GM18502 (cell line): Measurements from ENCODE around the gene TUB.

Experiments used
- ATAC-seq: cut with Tn5 transposase; IDR thresholded peaks from one replicate; pipeline ENCODE4 v1.9.1; 2021; ENCODE audit warnings: mild to moderate bottlenecking; ENCODE audit not compliant: unreplicated experiment, poor library complexity

TUB gene

GRCh38 chr11:8043756-8044155 is 37.3 kb upstream of the TUB start:
- no peak for ATAC-seq

- no peak for ATAC-seq
These were observed 35.2 kb upstream of the TUB start for GRCh38 chr11:8045839-8046238.

GRCh38 chr11:8047382-8047781 is 33.6 kb upstream of the TUB start:
- ATAC-seq, result no peak

- no peak for ATAC-seq
These were observed 31.9 kb upstream of the TUB start for GRCh38 chr11:8049084-8049483.

GRCh38 chr11:8055091-8055835 is 25.7 kb upstream of the TUB start:
- ATAC-seq, result no peak

- no peak for ATAC-seq
These were observed 25.0 kb upstream of the TUB start for GRCh38 chr11:8055836-8056526.

GRCh38 chr11:8056810-8057463 is 24.1 kb upstream of the TUB start:
- ATAC-seq, result no peak

- no peak for ATAC-seq
These were observed 22.8 kb upstream of the TUB start for GRCh38 chr11:8058216-8058615.

- ATAC-seq, result no peak
These were observed 22.0 kb upstream of the TUB start for GRCh38 chr11:8059030-8059429.

GRCh38 chr11:8059571-8060011 is 21.4 kb upstream of the TUB start:
- ATAC-seq, result no peak

- ATAC-seq, result no peak
These were observed 20.8 kb upstream of the TUB start for GRCh38 chr11:8060146-8060719.

- no peak for ATAC-seq
These were observed 20.0 kb upstream of the TUB start for GRCh38 chr11:8060801-8061554.

- no peak for ATAC-seq
These were observed 19.2 kb upstream of the TUB start for GRCh38 chr11:8061555-8062428.

- no peak for ATAC-seq
These were observed 18.2 kb upstream of the TUB start for GRCh38 chr11:8062781-8063257.

GRCh38 chr11:8063324-8063723 is 17.7 kb upstream of the TUB start:
- ATAC-seq, result no peak

- ATAC-seq, result no peak
These were observed 16.0 kb upstream of the TUB start for GRCh38 chr11:8065031-8065430.

- ATAC-seq, result no peak
These were observed 14.7 kb upstream of the TUB start for GRCh38 chr11:8066036-8066910.

GRCh38 chr11:8066911-8067455 is 14.0 kb upstream of the TUB start:
- ATAC-seq, result no peak
